RWPE2 (cell line): Measurements from ENCODE around the gene CENPP.

Experiments used
- ATAC-seq: fragments of 200-7000 bp; cut with Tn5 transposase; 3 replicates; pipeline ENCODE4 v1.9.1; 2021; ENCODE audit warnings: low read depth
- DNase-seq: peaks from one replicate; pipeline ENCODE4 v3.0.0-alpha.2; 2020; ENCODE audit warnings: low spot score
- H3K27ac ChIP-seq: fragments of 450-650 bp; 2 replicates; pipeline ENCODE4 v1.5.1; 2017; ENCODE audit warnings: mild to moderate bottlenecking; ENCODE audit not compliant: poor library complexity, severe bottlenecking
- H3K27me3 ChIP-seq: fragments of 250-450 bp; sonication (Bioruptor Pico); 2 replicates; pipeline ENCODE4 v1.5.1; 2021; ENCODE audit warnings: mild to moderate bottlenecking, moderate library complexity; ENCODE audit not compliant: insufficient read depth, poor library complexity, severe bottlenecking
- H3K36me3 ChIP-seq: fragments of 250-450 bp; sonication (Bioruptor Pico); 2 replicates; pipeline ENCODE4 v1.5.1; 2020; ENCODE audit warnings: low read depth, mild to moderate bottlenecking, moderate library complexity
- H3K4me1 ChIP-seq: fragments of 250-450 bp; sonication (Bioruptor Pico); 2 replicates; pipeline ENCODE4 v1.5.1; 2021; ENCODE audit warnings: mild to moderate bottlenecking, moderate library complexity; ENCODE audit not compliant: insufficient read depth, poor library complexity, severe bottlenecking
- H3K4me3 ChIP-seq: fragments of 250-450 bp; sonication (Bioruptor Pico); 2 replicates; pipeline ENCODE4 v1.5.1; 2021; ENCODE audit warnings: mild to moderate bottlenecking, moderate library complexity; ENCODE audit not compliant: severe bottlenecking
- H3K9me3 ChIP-seq: fragments of 250-450 bp; sonication (Bioruptor Pico); 2 replicates; pipeline ENCODE4 v1.5.1; 2021; ENCODE audit warnings: mild to moderate bottlenecking, moderate library complexity; ENCODE audit not compliant: severe bottlenecking
- TF ChIP-seq, protein P1 (sequence below): fragments of 450-650 bp; IDR thresholded peaks from one replicate; pipeline ENCODE4 v1.5.1; 2017; ENCODE audit warnings: mild to moderate bottlenecking, moderate library complexity; ENCODE audit not compliant: poor library complexity, severe bottlenecking

The CENPP gene

GRCh38 chr9:92614763-92615461 is 289.2 kb downstream of the CENPP start:
- DNase-seq (no peak), ATAC-seq (no peak)
- Histone ChIP-seq H3K27ac (no peak overlapping the region), H3K36me3 (peaks cover 24% of the 10 kb centered on the region), H3K4me3 (no peak overlapping the region), H3K4me1 (no peaks in the 10 kb centered on the region), H3K9me3 (no peaks in the 10 kb centered on the region), H3K27me3 (no peaks in the 10 kb centered on the region)
- TF ChIP-seq, protein P1, sequence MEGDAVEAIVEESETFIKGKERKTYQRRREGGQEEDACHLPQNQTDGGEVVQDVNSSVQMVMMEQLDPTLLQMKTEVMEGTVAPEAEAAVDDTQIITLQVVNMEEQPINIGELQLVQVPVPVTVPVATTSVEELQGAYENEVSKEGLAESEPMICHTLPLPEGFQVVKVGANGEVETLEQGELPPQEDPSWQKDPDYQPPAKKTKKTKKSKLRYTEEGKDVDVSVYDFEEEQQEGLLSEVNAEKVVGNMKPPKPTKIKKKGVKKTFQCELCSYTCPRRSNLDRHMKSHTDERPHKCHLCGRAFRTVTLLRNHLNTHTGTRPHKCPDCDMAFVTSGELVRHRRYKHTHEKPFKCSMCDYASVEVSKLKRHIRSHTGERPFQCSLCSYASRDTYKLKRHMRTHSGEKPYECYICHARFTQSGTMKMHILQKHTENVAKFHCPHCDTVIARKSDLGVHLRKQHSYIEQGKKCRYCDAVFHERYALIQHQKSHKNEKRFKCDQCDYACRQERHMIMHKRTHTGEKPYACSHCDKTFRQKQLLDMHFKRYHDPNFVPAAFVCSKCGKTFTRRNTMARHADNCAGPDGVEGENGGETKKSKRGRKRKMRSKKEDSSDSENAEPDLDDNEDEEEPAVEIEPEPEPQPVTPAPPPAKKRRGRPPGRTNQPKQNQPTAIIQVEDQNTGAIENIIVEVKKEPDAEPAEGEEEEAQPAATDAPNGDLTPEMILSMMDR = no peak

- no peaks in the 10 kb centered on the region for H3K27me3 ChIP-seq
- H3K36me3 ChIP-seq = peaks cover 24% of the 10 kb centered on the region
- ATAC-seq = no peak
Observed at GRCh38 chr9:92615790-92616189, 290.0 kb downstream of the CENPP start.

DNA sequence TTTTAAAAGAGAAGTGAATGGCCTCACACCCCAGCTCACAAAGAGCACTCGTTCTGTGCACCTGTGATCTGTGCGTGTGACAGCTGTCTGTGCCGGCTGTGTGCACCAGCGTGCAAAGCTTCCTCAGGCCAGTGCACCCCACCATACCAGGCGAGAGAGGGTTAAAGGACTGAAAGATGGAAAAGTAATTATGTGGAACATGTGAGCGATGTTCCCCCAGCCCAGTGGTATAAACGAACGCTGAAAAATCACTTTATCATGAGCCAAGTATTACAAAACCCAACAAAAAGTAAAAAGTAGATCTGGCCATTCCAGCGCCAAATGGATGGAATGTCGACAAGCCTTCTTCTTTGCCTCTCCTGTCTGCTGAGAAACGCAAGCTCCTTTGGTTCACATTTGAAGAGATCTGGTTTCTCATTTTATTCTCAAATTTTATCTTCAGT is 290.5 kb downstream of the CENPP start:
- no peak overlapping the region for H3K4me3 ChIP-seq
- no peaks in the 10 kb centered on the region for H3K9me3 ChIP-seq
- no peaks in the 10 kb centered on the region for H3K4me1 ChIP-seq
- H3K36me3 ChIP-seq = peaks cover 24% of the 10 kb centered on the region
- no peak overlapping the region for H3K27ac ChIP-seq
- no peak for DNase-seq
- H3K27me3 ChIP-seq = no peaks in the 10 kb centered on the region
- ATAC-seq = no peak
- TF ChIP-seq, protein P1 = no peak

More at GRCh38 chr9:92615790-92616189, 290.0 kb downstream of the CENPP start:
- H3K4me1 ChIP-seq = no peaks in the 10 kb centered on the region
- no peak overlapping the region for H3K4me3 ChIP-seq
- no peak overlapping the region for H3K27ac ChIP-seq
- no peak for DNase-seq
- TF ChIP-seq, protein P1 = no peak
- H3K9me3 ChIP-seq = no peaks in the 10 kb centered on the region

DNA sequence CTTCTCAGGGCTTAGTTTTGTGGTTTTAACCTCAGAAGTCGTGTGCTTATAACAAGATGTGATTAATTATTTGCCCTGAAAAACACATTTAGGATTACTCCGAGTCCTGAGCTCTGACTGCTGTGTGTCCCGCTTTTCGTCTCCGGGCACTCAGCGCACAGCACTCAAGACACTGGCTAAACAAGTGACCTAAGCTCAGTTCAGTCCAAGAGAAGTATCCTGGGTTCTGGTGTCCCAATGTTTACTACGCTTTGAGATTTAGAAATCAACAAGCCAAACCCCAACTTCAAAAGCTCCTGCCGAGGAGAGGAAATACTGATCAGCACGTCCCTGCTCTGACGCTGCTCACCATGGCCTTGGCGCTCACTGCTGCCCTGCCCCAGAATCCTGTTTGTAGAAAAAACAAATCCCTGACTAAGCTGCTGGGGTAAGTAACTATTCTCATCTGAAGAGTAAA is 290.9 kb downstream of the CENPP start:
- DNase-seq (no peak), ATAC-seq (no peak)
- Histone ChIP-seq H3K36me3 (peaks cover 24% of the 10 kb centered on the region), H3K4me3 (no peak overlapping the region), H3K9me3 (no peaks in the 10 kb centered on the region), H3K27ac (no peak overlapping the region), H3K4me1 (no peaks in the 10 kb centered on the region), H3K27me3 (no peaks in the 10 kb centered on the region)
- TF ChIP-seq, protein P1 = no peak

DNA sequence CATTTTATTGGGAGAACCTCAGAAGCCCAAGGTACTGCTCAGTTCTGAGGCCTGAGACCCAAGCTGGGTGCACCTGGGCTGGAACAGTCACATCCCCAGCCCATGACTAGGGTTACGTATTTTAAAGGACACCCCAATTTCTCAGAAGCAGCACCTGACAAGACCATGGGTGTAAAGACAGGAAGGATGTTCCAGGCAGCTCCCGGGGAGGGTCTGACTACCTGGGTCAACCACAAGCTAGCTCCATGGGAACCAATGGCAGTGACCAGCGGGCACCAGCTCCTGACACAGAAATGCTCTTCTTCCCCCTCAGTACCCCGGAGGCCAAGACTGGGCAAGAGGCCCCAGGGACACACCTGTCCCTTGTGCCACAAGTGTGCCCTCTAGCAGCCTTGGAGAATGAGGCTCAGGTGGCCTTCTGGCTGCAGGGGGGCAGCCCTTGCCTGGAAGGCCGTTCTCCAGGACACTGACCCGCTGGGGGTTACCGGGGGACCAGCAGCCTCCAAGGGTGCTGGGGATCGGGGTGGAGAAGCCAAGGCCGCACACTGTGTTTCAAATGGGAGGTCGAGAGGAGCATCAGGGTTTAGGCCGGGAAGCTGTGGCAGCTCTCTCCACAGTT is 291.6 kb downstream of the CENPP start:
- no peak overlapping the region for H3K27ac ChIP-seq
- no peaks in the 10 kb centered on the region for H3K4me1 ChIP-seq
- no peaks in the 10 kb centered on the region for H3K9me3 ChIP-seq
- no peak for DNase-seq
- H3K4me3 ChIP-seq = no peak overlapping the region
- TF ChIP-seq, protein P1 = no peak
- no peak for ATAC-seq
- peaks cover 30% of the 10 kb centered on the region for H3K36me3 ChIP-seq
- no peaks in the 10 kb centered on the region for H3K27me3 ChIP-seq
